ENCODE measurements around the gene KRTAP21-3. TPM values are rescaled to one million over a fixed set of nuclear protein-coding genes. Genes with fewer than 3 reads are reported as not detected.
"Not testable (repeated sequence)": the region's sequence is repeated elsewhere in the genome, so short reads cannot be mapped to it uniquely, and the experiment has no call there.

The KRTAP21-3 gene
- total and polyA plus RNA-seq, 10 of the 15 experiments (the other 5 are each of a cell fraction or from before 2014, with no cell fraction given), result not detected

- H3K27me3 ChIP-seq (replicated peaks in 1 of 2; ENCODE audit: control insufficient read depth in 2 of 2, insufficient read depth in 2 of 2, low read length in 1 of 2); SMC1A ChIA-PET (ENCODE audit: uncharacterized antibody, unreplicated experiment); H3K27ac ChIP-seq (ENCODE audit: control insufficient read depth, insufficient read depth); H3K9me3 ChIP-seq (replicated peaks; ENCODE audit: control insufficient read depth, insufficient read depth, low read length); H3K4me1 ChIP-seq (ENCODE audit: control insufficient read depth, insufficient read depth, low read length); H3K9ac ChIP-seq (ENCODE audit: control insufficient read depth, insufficient read depth, low read length); intact Hi-C loops (cut with micrococcal nuclease; ENCODE audit: unreplicated experiment); H4K20me1 ChIP-seq (ENCODE audit: control insufficient read depth, insufficient read depth); FAIRE-seq; in situ Hi-C loops (cut with MboI); ATAC-seq; BruUV-seq (replicated peaks); H3K4me2 ChIP-seq (ENCODE audit: control insufficient read depth, insufficient read depth); H3K4me3 ChIP-seq; POLR2A ChIA-PET; CTCF ChIA-PET; H2AFZ ChIP-seq (ENCODE audit: control insufficient read depth, low read depth, low read length); DNase-seq (ENCODE audit: low read depth, low spot score); H3K79me2 ChIP-seq (ENCODE audit: control insufficient read depth, insufficient read depth, low read length); H3K36me3 ChIP-seq (ENCODE audit: control insufficient read depth in 2 of 2, insufficient read depth in 2 of 2, low read length in 1 of 2); RAD21 ChIA-PET (ENCODE audit: unreplicated experiment): not testable (repeated sequence)
- 67% methylated on average over 2 of the region's 2 CpGs for WGBS (ENCODE audit: insufficient coverage, insufficient replicate concordance, low lambda C conversion rate, missing lambda C conversion rate)
Observed at GRCh38 chr21:30755328-30755727, 36.8 kb upstream of the KRTAP21-3 start, which contains the start of gene KRTAP21-1. TSS of gene KRTAP21-1 (minus strand) at chr21:30755428. CDS start at chr21:30755378, 50 bp downstream.

GRCh38 chr21:30747159-30747558, 28.6 kb upstream of the KRTAP21-3 start, which contains the start of gene KRTAP21-2:
TSS of gene KRTAP21-2 (minus strand) at chr21:30747259. CDS start at chr21:30747202, 57 bp downstream.
- Histone ChIP-seq H3K4me2 (ENCODE audit: control insufficient read depth, insufficient read depth) (no peak within 1 kb of the TSS), H3K79me2 (ENCODE audit: control insufficient read depth, insufficient read depth, low read length) (no peaks in the 10 kb centered on the region), H3K27ac (ENCODE audit: control insufficient read depth, insufficient read depth) (no peak within 1 kb of the TSS), H4K20me1 (ENCODE audit: control insufficient read depth, insufficient read depth) (no peaks in the 10 kb centered on the region), H3K4me3 (no peak within 1 kb of the TSS), H2AFZ (ENCODE audit: control insufficient read depth, low read depth, low read length) (no peak within 1 kb of the TSS), H3K9me3 (replicated peaks; ENCODE audit: control insufficient read depth, insufficient read depth, low read length) (no peaks in the 10 kb centered on the region), H3K9ac (ENCODE audit: control insufficient read depth, insufficient read depth, low read length) (no peak within 1 kb of the TSS), H3K36me3 (ENCODE audit: control insufficient read depth in 2 of 2, insufficient read depth in 2 of 2, low read length in 1 of 2) (no peaks in the 10 kb centered on the region), H3K4me1 (ENCODE audit: control insufficient read depth, insufficient read depth, low read length) (no peaks in the 10 kb centered on the region), H3K27me3 (replicated peaks in 1 of 2; ENCODE audit: control insufficient read depth in 2 of 2, insufficient read depth in 2 of 2, low read length in 1 of 2) (no peaks in the 10 kb centered on the region)
- ATAC-seq, result no peak
- no peak for FAIRE-seq
- DNase-seq (ENCODE audit: low read depth, low spot score), result no peak
- no TSS peak for BruUV-seq (replicated peaks)
- ChIA-PET CTCF (no interaction called here), SMC1A (ENCODE audit: uncharacterized antibody, unreplicated experiment) (no interaction called here), RAD21 (ENCODE audit: unreplicated experiment) (no interaction called here), POLR2A (no interaction called here)
- intact Hi-C loops (cut with micrococcal nuclease; ENCODE audit: unreplicated experiment), result no loop called here
- in situ Hi-C loops (cut with MboI), result no loop called here
- no peak for TF ChIP-seq MAX (IDR thresholded peaks at IDR 0.05; ENCODE audit: low read depth, low read length)
- TF ChIP-seq NFYA (IDR thresholded peaks at IDR 0.05; ENCODE audit: borderline replicate concordance, low read depth, low read length), result no peak
- no peak for TF ChIP-seq IRF3 (IDR thresholded peaks at IDR 0.05)
- no peak for TF ChIP-seq ZNF384 (IDR thresholded peaks at IDR 0.05; ENCODE audit: borderline replicate concordance, low read depth, low read length)
- TF ChIP-seq NKRF (conservative IDR thresholded peaks at IDR 0.05), result no peak
- TF ChIP-seq ASH2L (IDR thresholded peaks at IDR 0.05; ENCODE audit: borderline replicate concordance, low read depth), result no peak
- no peak for TF ChIP-seq BMI1 (IDR thresholded peaks at IDR 0.05; ENCODE audit: borderline replicate concordance)
- TF ChIP-seq MXI1 (IDR thresholded peaks at IDR 0.05; ENCODE audit: low read depth, low read length), result no peak
- no peak for TF ChIP-seq ATF7 (IDR thresholded peaks at IDR 0.05; ENCODE audit: low read depth)
- no peak for TF ChIP-seq E4F1 (IDR thresholded peaks at IDR 0.05; ENCODE audit: borderline replicate concordance, partially characterized antibody)
- TF ChIP-seq NFYB (IDR thresholded peaks at IDR 0.05; ENCODE audit: insufficient read depth, low read depth, low read length), result no peak
- TF ChIP-seq BACH1 (IDR thresholded peaks at IDR 0.05; ENCODE audit: borderline replicate concordance), result no peak
- no peak for TF ChIP-seq PML (IDR thresholded peaks at IDR 0.05; ENCODE audit: low read length)

Data from GM12878 (cell line).